ENCODE results near the gene ACSF2.

The ACSF2 gene

DNA sequence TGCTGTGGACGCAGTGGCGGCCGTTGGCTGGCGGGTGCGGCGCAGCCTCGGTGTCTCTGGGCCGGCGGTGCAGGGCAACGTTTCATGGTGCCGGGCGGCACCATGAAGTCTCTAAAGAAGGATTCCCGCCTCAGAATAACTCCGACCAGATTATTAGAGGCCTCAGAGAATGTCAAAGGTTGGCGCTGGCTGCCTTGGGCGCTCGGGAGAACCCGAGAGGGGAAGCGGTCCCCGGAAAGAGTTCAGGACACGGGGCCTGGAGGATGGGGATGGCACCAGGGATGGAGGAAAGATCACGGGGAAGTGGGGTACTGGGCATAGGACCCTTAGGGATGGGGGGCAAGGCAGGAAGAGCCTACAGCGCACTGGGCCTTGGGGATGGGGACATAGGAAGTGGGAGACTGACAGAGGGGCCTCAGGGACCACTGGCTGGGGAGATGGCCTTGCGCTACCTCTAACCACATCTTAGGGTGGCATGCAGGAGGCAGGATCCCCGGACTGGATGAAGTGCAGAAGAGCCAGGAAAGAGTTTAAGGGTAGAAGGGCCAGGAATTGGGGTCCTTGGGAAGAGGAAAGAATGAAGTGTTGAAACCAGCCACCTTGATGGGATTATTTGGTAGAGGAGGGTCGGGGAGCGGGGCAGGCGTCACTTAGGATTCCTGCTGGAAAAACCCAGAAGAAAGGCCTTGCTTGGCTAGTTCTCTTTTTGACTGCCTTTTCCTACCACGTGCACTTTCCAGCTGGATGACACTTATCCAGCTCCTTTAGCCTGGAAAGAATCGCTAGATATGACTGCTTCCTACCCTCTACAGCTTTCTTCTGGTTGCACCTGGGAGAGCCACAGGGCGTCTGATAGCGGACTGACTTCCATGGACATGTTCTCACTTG is 82.8 kb downstream of the ACSF2 start:
- H3K4me3 ChIP-seq (replicated peaks in 1 of 2; ENCODE audit: low read depth in 2 of 2, low read length in 2 of 2) = peak overlapping the region; percentile 35 to 55
- TF ChIP-seq, protein P1, sequence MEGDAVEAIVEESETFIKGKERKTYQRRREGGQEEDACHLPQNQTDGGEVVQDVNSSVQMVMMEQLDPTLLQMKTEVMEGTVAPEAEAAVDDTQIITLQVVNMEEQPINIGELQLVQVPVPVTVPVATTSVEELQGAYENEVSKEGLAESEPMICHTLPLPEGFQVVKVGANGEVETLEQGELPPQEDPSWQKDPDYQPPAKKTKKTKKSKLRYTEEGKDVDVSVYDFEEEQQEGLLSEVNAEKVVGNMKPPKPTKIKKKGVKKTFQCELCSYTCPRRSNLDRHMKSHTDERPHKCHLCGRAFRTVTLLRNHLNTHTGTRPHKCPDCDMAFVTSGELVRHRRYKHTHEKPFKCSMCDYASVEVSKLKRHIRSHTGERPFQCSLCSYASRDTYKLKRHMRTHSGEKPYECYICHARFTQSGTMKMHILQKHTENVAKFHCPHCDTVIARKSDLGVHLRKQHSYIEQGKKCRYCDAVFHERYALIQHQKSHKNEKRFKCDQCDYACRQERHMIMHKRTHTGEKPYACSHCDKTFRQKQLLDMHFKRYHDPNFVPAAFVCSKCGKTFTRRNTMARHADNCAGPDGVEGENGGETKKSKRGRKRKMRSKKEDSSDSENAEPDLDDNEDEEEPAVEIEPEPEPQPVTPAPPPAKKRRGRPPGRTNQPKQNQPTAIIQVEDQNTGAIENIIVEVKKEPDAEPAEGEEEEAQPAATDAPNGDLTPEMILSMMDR (IDR thresholded peaks at IDR 0.05; ENCODE audit: low read depth, low read length) = no peak
- no peak for DNase-seq (ENCODE audit: low read depth in 2 of 2)

DNA sequence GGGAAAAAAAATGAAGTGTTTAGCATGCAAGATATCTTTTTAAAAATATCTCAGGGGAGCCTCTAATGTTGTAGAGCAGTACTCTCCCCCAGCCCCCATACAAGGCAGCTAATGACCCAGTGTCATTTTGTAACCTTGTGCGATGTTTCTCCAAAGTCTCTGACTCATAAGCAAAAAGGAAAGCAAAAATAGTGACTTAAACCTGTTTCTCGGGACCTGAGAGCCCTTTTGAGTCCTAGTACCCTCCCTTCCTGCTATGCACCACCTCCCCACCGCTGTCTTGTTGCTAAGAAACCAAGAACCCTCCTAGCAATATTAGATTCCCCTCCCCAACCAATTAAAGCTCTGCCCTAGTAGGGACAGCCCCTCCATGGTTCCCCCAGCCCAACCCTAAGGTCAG is 85.0 kb downstream of the ACSF2 start:
- peak in 1 of 2 donors; percentile 45 for DNase-seq (ENCODE audit: low read depth in 2 of 2)
- H3K4me3 ChIP-seq (replicated peaks in 1 of 2; ENCODE audit: low read depth in 2 of 2, low read length in 2 of 2) = no peak overlapping the region
- TF ChIP-seq, protein P1 (IDR thresholded peaks at IDR 0.05; ENCODE audit: low read depth, low read length) = no peak

GRCh38 chr17:50513495-50513894 is 87.5 kb downstream of the ACSF2 start:
- no peak overlapping the region for H3K4me3 ChIP-seq (replicated peaks in 1 of 2; ENCODE audit: low read depth in 2 of 2, low read length in 2 of 2)
- TF ChIP-seq, protein P1 (IDR thresholded peaks at IDR 0.05; ENCODE audit: low read depth, low read length) = no peak
- no peak for DNase-seq (ENCODE audit: low read depth in 2 of 2)

DNA sequence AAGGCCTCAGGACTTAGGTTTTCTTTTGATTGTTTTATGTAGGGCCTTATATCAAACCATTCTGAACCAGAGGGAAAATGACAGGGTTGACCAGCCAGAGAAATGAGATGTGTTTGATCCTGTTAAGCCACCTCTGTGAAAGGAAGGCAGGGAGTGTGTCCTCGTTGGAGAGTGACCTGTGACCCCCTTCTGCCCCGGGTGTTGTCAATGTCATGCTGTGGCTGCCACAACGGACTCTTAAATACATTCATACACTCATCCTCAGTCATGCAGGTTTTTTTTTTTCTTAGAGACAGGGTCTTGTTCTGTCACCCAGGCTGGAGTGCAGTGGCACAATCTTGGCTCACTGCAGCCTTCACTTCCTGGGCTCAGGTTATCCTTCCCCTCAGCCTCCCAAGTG is 88.4 kb downstream of the ACSF2 start:
- TF ChIP-seq, protein P1 (IDR thresholded peaks at IDR 0.05; ENCODE audit: low read depth, low read length) = no peak

DNA sequence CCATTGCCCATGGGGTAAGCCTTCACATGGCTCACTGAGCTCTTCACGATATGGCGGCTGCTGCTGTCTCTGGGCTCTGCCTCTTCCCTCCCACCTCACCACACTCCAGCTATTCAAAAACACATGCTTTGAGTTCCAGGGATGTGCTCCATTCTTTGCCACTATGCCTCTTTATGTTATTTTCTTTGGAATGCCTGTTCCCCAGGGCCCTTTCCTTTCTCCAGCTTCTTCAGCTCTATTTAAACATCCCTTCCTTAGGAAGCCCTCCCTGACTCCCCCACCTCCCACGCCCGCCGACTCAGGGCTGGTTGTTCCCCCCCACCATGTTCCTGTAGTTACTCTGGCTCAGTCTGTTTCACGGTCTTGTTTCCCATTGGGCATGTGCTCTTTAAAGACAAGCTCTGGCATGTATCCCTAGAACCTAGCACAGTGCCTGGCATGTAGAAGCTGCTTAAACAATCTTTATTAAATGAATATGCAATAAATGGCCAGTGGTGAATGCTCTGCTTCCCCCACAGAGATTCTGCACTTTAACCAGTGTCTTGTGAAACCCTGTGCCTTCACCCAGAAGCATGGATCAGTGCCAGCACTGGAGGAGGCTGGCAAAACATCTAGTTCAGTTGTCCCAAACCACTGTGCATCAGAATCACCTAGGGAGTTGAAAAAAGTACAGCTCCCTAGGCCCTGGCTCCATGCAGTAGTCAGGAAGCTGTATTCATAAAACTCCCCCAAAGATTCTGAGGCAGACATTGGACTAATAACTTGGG is 89.1 kb downstream of the ACSF2 start:
- TF ChIP-seq, protein P1 (IDR thresholded peaks at IDR 0.05; ENCODE audit: low read depth, low read length) = no peak

More for the DNA sequence above, 88.4 kb downstream of the ACSF2 start:
- DNase-seq (ENCODE audit: low read depth in 2 of 2) = no peak
- no peak overlapping the region for H3K4me3 ChIP-seq (replicated peaks in 1 of 2; ENCODE audit: low read depth in 2 of 2, low read length in 2 of 2)

GRCh38 chr17:50517011-50517410 is 91.0 kb downstream of the ACSF2 start:
- H3K4me3 ChIP-seq (replicated peaks in 1 of 2; ENCODE audit: low read depth in 2 of 2, low read length in 2 of 2) = no peak overlapping the region
- no peak for DNase-seq (ENCODE audit: low read depth in 2 of 2)
- TF ChIP-seq, protein P1 (IDR thresholded peaks at IDR 0.05; ENCODE audit: low read depth, low read length) = no peak

More for the DNA sequence above, 89.1 kb downstream of the ACSF2 start:
- peak; percentile 69 to 80 for DNase-seq (ENCODE audit: low read depth in 2 of 2)
- H3K4me3 ChIP-seq (replicated peaks in 1 of 2; ENCODE audit: low read depth in 2 of 2, low read length in 2 of 2) = no peak overlapping the region

Measured in cardiac fibroblast (primary cell).